Spinal cord (tissue), 10 donors: ENCODE data around the gene ZIC4. TPM values are rescaled to one million over a fixed set of nuclear protein-coding genes. Genes with fewer than 3 reads are reported as not detected.

Experiments
- DNase-seq, 6 donors: peaks; one replicate each; pipeline versions ENCODE4 v3.0.0 to v3.0.0-alpha.2; 2013 to 2015; ENCODE audit warnings: low spot score in 6 of 6, low read depth in 4 of 6
- H3K27ac ChIP-seq: one replicate; pipeline ENCODE4 v1.5.1; 2013; ENCODE audit warnings: low read depth, low read length, control low read depth
- H3K27me3 ChIP-seq: one replicate; pipeline ENCODE4 v1.6.1; 2013; ENCODE audit warnings: low read length; ENCODE audit not compliant: control insufficient read depth, insufficient read depth
- H3K36me3 ChIP-seq: one replicate; pipeline ENCODE4 v1.6.1; 2013; ENCODE audit warnings: low read length; ENCODE audit not compliant: control insufficient read depth, insufficient read depth
- H3K4me1 ChIP-seq: one replicate; pipeline ENCODE4 v1.6.1; 2013; ENCODE audit warnings: low read length; ENCODE audit not compliant: control insufficient read depth, insufficient read depth
- H3K4me3 ChIP-seq: one replicate; pipeline ENCODE4 v1.5.1; 2013; ENCODE audit warnings: low read depth, low read length, control low read depth
- H3K9me3 ChIP-seq: one replicate; pipeline ENCODE4 v1.6.1; 2013; ENCODE audit warnings: low read length; ENCODE audit not compliant: control insufficient read depth, insufficient read depth
- WGBS: methylation state at CpG from one replicate; pipeline ENCODE4 v1.1.5; 2013; ENCODE audit warnings: missing lambda C conversion rate; ENCODE audit not compliant: insufficient coverage; 5-methylcytosine and 5-hydroxymethylcytosine counted together
- polyA plus RNA-seq, 2 donors: library from polyadenylated mRNA; unstranded; fragments of 120-200 nt; gene quantifications; one replicate each; pipeline ENCODE4 v1.2.1, GENCODE V29; 2013; ENCODE audit not compliant: insufficient read length in 2 of 2
- total RNA-seq, 2 donors: library from RNA; depleted of rRNA in 1 of 2; stranded (reverse); fragments of 120-200 nt in 1 of 2; fragments of >200 nt in 1 of 2; gene quantifications; one replicate each; pipeline versions ENCODE4 v1.2.3 to v1.2.4, GENCODE V29; 2013 to 2014
- donor health status: healthy.

ZIC4 gene
- total and polyA plus RNA-seq, 4 donors: 12.2 to 33.0 (median 26.0) TPM

DNA sequence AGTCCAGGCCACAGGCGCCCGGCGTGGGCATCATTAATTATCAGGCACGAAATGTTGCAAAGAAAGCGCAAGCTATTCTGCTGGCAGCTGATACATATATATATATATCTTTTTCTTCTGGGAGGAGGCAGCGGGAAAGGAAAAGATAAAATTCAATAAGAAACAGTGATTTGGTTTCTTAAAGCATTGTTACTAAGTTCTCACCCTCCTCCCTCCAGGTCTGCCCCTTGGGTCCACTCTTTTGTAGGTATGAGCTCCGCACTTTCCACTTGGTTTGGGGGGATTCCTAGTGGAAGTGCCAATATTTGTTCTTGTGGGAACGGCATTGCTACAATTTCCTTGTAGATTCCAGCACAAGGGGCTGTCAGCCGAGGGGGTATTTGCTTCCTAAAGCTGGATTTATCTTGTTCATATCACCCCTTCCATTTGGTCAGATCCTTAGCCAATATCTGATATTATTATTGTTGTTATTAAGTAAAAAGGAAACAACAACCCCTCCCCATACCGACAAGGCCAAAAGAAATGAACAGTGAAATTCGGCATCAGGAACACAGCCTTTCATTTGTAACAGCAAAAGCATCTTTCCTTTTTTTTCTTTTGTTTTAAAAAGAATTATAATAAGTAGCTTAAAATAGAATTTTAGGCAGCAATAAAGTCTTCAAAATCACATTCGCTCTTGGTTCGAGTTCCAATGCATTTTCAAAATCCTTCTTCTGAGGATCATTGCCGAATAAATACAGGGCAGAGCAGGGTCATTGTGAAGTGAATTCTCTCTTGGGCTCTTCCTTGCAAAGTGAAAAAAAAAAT, 18.4 kb upstream of the ZIC4 start:
- Histone ChIP-seq H3K4me3 (peak overlapping the region; percentile 54), H3K4me1 (peaks cover 31% of the 10 kb centered on the region), H3K9me3 (no peaks in the 10 kb centered on the region), H3K27ac (peak overlapping the region; percentile 88), H3K27me3 (peaks cover 62% of the 10 kb centered on the region), H3K36me3 (peaks cover 4% of the 10 kb centered on the region)
- peak in 4 of 6 donors; percentile 9 to 77 (median 52) for DNase-seq
- WGBS: no CpG with 5 or more reads among the region's 14 CpGs

DNA sequence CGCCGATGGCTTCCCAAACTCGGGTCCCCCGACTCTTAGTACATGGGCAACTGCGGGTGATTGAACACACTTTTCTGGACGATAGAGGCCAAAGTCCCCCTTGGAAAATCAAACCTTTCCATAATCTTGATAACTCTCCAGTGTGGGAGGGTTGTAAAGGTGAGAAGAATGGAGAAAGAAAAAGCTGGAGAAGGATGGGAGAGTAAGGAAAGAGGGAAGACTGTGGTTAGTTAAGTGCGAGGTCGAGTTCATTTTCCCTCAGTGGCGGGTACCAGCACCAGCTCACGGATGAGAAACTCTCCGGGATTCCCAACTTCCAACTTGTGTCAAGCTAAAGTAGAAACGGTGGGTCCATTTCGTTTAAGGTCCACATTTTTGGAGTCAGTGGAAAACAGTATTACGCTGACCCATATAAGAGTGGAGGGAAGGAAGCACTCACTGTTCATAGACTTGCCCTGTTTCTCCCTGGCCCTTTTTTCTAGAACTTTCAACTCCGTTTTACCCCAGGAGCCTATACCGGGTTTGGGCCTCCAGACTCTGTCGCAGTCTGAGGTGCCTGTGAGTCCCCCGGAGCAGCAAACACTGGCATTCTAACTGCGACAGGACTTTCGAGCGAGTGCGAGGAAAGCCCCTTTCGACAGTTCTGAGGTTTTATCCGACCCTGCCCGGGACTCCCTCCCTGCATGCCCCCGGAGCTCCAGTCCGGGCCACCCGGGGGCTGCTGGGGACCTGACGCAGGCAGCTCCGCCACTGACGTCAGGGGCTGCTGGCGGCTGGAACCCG, 17.6 kb upstream of the ZIC4 start:
- peak in 4 of 6 donors; percentile 31 to 80 (median 70) for DNase-seq
- H3K4me1 ChIP-seq: peaks cover 39% of the 10 kb centered on the region
- peak overlapping the region; percentile 54 for H3K4me3 ChIP-seq
- WGBS: 12% methylated on average over 29 of the region's 33 CpGs
- peak overlapping the region; percentile 88 for H3K27ac ChIP-seq
- H3K9me3 ChIP-seq: no peaks in the 10 kb centered on the region
- peaks cover 70% of the 10 kb centered on the region for H3K27me3 ChIP-seq
- H3K36me3 ChIP-seq: peaks cover 8% of the 10 kb centered on the region

DNA sequence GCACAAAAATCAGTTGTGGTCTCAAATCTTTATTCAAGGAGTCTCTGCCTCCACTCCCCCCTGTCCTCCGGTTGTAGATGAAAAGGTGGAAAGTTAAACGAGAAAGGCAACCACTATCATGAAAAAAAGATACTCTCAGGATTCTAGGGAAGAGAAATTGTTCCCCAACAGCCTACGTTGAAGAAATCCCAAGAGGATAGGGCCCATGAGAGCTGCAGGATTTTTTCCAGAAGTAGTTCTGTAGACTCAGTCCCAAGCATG, 17.1 kb upstream of the ZIC4 start:
- peaks cover 75% of the 10 kb centered on the region for H3K27me3 ChIP-seq
- H3K4me1 ChIP-seq: peaks cover 42% of the 10 kb centered on the region
- peak in 1 of 6 donors; percentile 41 for DNase-seq
- peak overlapping the region; percentile 88 for H3K27ac ChIP-seq
- no peaks in the 10 kb centered on the region for H3K9me3 ChIP-seq
- 0% methylated on average over 1 of the region's 3 CpGs for WGBS
- peak overlapping the region; percentile 54 for H3K4me3 ChIP-seq
- H3K36me3 ChIP-seq: peaks cover 8% of the 10 kb centered on the region

DNA sequence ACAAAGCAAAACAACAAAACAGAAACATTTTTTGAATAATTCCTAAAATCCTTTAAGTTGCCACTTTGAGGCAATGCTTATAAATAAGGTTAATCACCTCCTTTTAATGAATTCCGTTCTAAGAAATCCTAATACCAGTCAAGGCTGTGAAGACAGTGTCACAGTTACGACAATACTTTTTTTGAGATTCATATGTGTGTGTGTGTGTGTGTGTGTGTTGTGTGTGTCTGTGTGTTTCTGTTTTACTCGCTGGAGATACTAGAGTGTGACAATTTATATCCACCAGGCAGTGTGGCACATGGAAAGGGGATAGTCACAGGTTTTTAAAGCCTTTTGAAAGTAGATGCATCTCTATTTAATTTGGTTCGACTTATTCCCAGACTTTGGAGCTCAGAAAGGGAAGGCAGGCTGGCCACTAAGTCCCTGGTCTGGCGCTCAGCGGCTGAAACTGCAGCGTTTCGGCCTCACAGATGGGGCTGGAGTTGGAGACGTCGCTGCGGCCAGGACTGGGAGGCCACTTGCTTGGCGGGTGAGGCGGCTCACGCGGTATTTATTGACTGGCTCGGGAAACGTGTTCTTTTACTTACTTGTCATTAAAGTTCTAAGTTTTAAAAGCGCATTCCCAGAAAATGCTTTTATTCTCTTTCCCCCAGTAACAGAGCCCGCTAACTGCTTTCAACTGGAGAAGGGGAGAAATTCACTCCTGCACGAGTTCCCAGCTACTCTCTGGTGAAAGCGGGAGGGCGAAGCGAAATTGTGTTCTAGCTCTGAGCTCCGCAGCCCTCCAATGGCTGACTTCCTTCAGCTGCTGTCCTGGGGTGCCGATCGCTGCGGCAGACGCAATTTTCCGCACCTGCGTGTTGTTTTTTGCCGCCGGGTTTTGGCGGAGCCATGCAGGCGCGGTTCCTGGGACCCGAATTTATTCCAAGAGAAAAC, 16.5 kb upstream of the ZIC4 start:
- Histone ChIP-seq H3K27me3 (peaks cover 80% of the 10 kb centered on the region), H3K27ac (peak overlapping the region; percentile 88), H3K36me3 (peaks cover 8% of the 10 kb centered on the region), H3K4me1 (peaks cover 42% of the 10 kb centered on the region), H3K4me3 (peak overlapping the region; percentile 54), H3K9me3 (no peaks in the 10 kb centered on the region)
- peak in 4 of 6 donors; percentile 31 to 90 (median 64) for DNase-seq
- 10% methylated on average over 30 of the region's 36 CpGs for WGBS

DNA sequence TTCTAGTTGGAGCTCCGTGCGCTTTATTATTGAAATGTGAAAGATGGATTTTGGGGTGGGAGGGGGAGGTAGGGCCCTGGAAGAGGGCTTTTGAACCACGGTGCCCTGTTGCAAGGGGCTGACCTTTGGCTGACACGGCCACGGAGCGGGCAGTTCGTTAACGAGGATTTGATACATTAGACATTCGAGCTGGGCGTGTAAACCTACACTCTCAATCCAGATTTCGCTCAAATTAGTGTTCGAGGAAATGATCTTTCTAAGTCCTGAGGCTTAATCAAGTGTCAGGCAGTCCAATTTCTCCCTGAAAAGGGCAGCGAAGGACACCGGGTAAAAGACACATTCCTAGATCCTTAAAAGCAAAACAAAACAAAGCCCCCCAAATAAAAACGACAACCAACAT, 15.9 kb upstream of the ZIC4 start:
- Histone ChIP-seq H3K27me3 (peaks cover 82% of the 10 kb centered on the region), H3K9me3 (no peaks in the 10 kb centered on the region), H3K4me3 (peak overlapping the region; percentile 54), H3K4me1 (peaks cover 42% of the 10 kb centered on the region), H3K27ac (peak overlapping the region; percentile 88), H3K36me3 (peaks cover 8% of the 10 kb centered on the region)
- DNase-seq: peak in 4 of 6 donors; percentile 31 to 73 (median 52)
- WGBS: 20% methylated on average over 14 of the region's 15 CpGs

DNA sequence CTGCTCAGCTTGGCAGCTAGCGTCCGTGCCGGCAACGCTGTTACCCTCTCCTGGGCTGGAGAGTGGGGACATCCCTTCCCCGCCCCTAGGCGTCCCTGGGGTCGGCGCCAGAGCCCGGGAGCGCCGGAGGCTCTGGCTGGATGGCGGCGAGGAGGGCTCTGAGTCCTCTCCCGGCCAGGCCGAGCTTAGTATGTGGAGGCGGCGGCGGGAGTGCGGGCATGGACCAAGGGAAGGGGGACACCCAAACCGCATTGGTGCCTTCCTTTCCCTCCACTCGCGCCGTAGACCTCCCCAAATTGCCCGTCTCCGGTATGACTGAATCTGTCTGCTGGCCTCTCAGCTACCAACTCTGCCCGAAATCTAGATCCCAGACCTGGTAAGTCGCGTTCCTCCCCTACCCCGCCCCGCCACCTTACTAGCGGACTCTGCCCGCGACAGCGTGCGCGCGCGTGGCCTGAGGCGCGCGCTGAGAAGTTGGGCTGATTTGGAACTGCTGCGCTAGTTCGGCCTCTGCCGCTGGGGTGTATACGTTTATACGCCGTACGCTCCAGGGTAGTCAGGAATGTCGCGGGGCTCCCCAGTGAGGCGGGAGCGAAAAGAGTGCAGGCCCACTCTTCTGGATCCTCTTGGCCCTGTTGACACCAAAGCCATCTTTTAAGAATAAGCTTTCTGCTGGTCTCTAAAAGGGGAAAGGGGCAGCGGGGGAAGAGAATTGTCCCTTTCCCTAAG, 15.0 kb upstream of the ZIC4 start:
- 2% methylated on average over 39 of the region's 53 CpGs for WGBS
- peak overlapping the region; percentile 88 for H3K27ac ChIP-seq
- H3K27me3 ChIP-seq: peaks cover 86% of the 10 kb centered on the region
- peak in 4 of 6 donors; percentile 36 to 79 (median 68) for DNase-seq
- H3K4me1 ChIP-seq: peaks cover 42% of the 10 kb centered on the region
- H3K4me3 ChIP-seq: peak overlapping the region; percentile 54
- H3K9me3 ChIP-seq: no peaks in the 10 kb centered on the region
- H3K36me3 ChIP-seq: peaks cover 8% of the 10 kb centered on the region

DNA sequence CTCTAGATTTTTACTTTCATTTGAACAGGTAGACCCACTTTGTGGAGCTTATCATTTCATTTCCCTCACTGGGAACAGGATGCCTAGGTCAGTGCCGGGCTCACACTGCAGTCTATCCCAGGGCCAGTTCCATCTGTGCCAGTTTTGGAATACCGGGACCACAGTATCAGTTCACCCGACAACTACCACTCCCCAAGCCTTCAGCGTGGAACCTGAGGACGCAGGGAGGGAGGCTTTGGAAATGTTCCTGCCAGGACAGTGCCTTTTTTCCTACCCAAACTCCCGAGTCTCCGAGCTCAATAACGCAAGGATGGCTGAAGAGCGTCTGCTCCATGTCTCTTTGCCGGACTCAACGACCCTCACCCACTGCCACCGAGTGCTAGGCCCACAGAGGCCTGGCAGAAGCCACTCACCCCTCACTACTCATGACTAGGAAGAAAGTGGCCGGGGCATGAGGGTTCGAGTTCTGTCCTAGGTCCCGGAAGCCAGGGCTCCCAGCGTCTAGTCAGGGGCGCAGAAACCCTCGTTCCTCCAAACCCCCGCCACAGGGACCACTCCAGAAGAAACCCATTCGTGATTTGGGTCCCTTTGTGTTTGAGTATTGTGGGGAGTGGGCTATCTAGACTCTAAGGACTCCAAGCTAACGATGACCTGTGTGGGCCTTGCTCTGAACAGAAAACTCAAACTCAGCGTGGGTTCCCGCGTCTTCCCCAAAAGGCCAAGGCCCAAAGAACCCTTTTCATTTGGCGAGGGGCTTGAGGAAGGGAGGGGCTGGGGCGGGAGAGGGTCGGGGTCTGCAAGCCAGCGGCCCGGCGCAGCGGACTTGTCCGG, 14.2 kb upstream of the ZIC4 start:
- peaks cover 42% of the 10 kb centered on the region for H3K4me1 ChIP-seq
- DNase-seq: peak in 4 of 6 donors; percentile 7 to 47 (median 36)
- peak overlapping the region; percentile 88 for H3K27ac ChIP-seq
- 23% methylated on average over 24 of the region's 32 CpGs for WGBS
- H3K4me3 ChIP-seq: peak overlapping the region; percentile 54
- H3K27me3 ChIP-seq: peaks cover 94% of the 10 kb centered on the region
- peaks cover 8% of the 10 kb centered on the region for H3K36me3 ChIP-seq
- H3K9me3 ChIP-seq: no peaks in the 10 kb centered on the region

DNA sequence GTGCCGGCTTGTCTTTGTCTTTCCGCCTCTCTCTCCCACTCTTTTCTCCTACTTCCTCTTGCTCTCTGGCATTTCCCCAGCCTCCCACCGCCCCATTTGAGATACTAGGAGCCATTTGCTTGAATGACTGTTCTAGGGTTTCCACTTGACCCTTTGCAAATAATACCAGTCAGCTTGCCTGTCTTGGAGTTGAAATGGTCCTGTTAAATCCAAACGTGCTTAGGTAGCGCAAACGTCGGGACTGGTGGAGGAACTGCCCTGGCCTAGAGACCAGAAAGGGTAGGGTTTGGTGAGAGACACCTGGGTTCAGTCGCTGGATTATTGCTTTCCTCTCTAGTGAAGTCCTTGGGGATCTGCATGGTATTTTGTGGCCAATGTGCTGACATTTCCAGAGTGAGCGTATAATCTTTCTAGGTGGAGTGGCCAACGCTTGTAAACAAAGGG, 13.5 kb upstream of the ZIC4 start:
- Histone ChIP-seq H3K4me3 (peak overlapping the region; percentile 50), H3K27me3 (peaks cover 93% of the 10 kb centered on the region), H3K4me1 (peaks cover 42% of the 10 kb centered on the region), H3K36me3 (peaks cover 8% of the 10 kb centered on the region), H3K9me3 (no peaks in the 10 kb centered on the region), H3K27ac (peak overlapping the region; percentile 88)
- DNase-seq: peak in 3 of 6 donors; percentile 35 to 59 (median 49)
- WGBS: 33% methylated on average over 10 of the region's 10 CpGs
